HL-60 (cell line): ENCODE measurements around the gene MTREX.

Experiments
- DNase-seq, 2 experiments: peaks; one replicate each; pipeline ENCODE4 v3.0.0-alpha.2; 2010 to 2020; ENCODE audit warnings: low read depth in 1 of 2, low spot score in 1 of 2
- H3K27ac ChIP-seq: fragments of 250-450 bp; sonication (Bioruptor Pico); replicated peaks from 2 replicates; pipeline ENCODE4 v1.5.1; 2020; ENCODE audit warnings: mild to moderate bottlenecking, moderate library complexity
- H3K27me3 ChIP-seq: fragments of 250-450 bp; sonication (Bioruptor Pico); 2 replicates; pipeline ENCODE4 v1.5.1; 2021; ENCODE audit warnings: mild to moderate bottlenecking, moderate library complexity; ENCODE audit not compliant: insufficient read depth, poor library complexity, severe bottlenecking
- H3K4me3 ChIP-seq: replicated peaks from 2 replicates; pipeline ENCODE4 v1.5.1; 2011; ENCODE audit warnings: mild to moderate bottlenecking, control low read depth, low read length; ENCODE audit not compliant: insufficient read depth
- GABPA ChIP-seq: IDR thresholded peaks from 2 replicates; pipeline ENCODE4 v1.6.1; 2012; ENCODE audit warnings: low read depth
- REST ChIP-seq: IDR thresholded peaks from 2 replicates; pipeline ENCODE4 v1.6.1; 2012; ENCODE audit warnings: low read depth; ENCODE audit not compliant: insufficient replicate concordance

The MTREX gene

GRCh38 chr5:55472642-55473041 lies 164.9 kb downstream of the MTREX start:
- TF ChIP-seq REST (no peak), GABPA (no peak)
- Histone ChIP-seq H3K4me3 (no peak overlapping the region), H3K27ac (no peak overlapping the region), H3K27me3 (no peaks in the 10 kb centered on the region)
- DNase-seq = no peak
